Posterior cingulate gyrus (tissue), 11 donors: ENCODE results near the gene NGFR.
A peak's percentile ranks its signal among the peaks of the same experiment; 100 is the strongest.
"Not testable (repeated sequence)": the region's sequence is repeated elsewhere in the genome, so short reads cannot be mapped to it uniquely, and the experiment has no call there.

Experiments used
- DNase-seq, 10 donors: peaks; one replicate each; pipeline versions ENCODE4 v3.0.0 to v3.0.0-alpha.2; 2020 to 2021; ENCODE audit warnings: mixed read lengths in 3 of 10
- intact Hi-C: fragments of 100-400 bp; cut with DNase I; formaldehyde crosslinking; loops from one replicate; pipeline ENCODE4 v1.15.1; 2023

NGFR gene

DNA sequence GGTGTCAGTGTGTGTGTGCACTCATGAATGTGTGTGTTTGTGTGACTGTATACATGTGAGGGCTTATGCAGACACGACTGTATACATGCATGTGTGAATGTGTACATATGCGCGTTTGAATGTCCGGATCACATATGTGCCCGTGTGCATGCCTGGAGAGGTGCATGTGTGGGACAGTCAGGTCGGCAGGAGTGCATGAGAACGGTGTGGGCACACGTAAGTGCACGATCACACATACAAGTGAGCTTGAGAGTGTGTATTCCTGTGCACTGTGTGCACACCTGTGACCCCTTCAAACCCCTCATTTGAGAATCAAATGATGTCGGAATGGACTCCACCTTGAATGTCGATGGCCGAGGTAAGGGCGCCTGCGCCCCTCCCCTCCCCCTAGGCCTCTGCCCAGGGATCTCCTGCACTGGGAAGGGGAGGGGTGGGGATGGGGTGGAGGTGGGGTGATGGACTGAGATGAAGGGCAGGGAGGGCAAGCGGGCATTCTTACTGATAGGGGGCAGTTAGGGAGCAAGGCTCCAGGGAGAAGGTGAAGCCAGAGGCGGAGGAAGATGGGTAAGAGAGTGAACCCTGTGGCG is 601 bp upstream of the NGFR start:
- intact Hi-C loops, result loop anchor here (10.0 kb wide), 1 partner anchor 60 kb away; no protein-coding TSS in a partner anchor
- no peak for DNase-seq

- intact Hi-C loops, result loop anchor here (1.0 to 10.0 kb wide), 2 partner anchors 60 to 61 kb away; no protein-coding TSS in a partner anchor
- DNase-seq, result no peak
These were observed 719 bp downstream of the NGFR start for GRCh38 chr17:49495842-49496182.

- intact Hi-C loops, result loop anchor here (1.0 to 10.0 kb wide), 2 partner anchors 60 to 62 kb away; no protein-coding TSS in a partner anchor
- peak; percentile 32 to 96 (median 78) for DNase-seq
These were observed 1.2 kb downstream of the NGFR start for GRCh38 chr17:49496183-49496866.

DNA sequence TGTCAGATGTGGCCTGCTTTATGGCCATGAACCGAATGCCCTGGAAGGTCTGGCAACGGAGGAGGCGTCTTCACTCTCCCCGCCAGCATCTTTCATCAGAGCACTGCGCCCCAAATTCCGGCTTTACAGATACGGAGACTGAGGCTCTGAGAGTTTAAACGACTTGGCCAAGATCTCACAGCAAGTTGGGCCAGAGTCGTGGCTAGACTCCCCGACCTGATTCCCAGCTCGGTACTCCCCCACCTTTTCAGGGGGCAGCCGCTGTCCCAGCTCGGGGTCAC is 1.7 kb downstream of the NGFR start:
- intact Hi-C loops, result loop anchor here (1.0 to 10.0 kb wide), 2 partner anchors 59 to 62 kb away; no protein-coding TSS in a partner anchor
- DNase-seq, result no peak

DNA sequence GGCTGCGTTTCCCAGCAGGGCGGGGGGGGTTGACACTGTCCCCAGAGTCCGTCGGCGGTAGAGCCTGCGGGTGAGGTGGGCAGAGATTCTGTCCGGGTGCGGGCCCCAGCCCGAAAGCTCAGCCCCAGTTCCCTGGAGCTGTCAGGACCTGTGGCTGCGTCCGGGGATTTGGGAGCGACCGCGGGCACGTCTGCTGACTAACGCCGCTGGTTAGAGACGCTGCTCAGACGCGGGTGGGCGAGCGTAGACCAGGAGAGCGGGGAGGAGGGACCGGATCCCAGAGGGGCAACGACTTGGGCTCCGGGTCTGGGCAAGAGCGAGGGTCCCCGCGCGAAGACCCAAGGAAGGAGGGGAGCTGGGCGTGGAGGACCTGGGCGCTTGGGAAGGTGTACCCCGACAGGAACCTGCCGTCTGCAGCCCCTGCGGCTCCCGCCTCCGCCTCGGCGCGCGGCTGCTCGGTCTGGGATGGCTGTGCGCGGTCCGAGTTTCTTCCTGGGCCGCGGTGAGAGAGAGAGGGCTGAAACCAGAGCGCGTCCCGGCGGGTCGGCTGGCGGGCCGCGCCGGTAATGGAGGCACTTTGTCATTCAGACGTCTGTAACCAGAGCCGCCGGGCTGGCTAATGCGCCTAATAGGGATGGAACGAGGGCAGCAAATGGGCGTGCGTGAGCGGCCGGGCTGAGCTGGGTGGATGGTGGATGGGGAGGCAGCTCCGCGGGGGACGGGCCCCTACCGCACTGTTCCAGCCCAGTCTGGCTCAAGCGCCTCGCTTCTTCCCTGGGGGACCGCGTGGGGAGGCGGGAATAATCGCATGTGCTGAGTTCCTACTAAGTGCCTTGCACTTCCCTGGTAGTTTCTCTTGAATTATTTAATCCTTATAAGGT is 2.3 kb downstream of the NGFR start:
- intact Hi-C loops, result loop anchor here (10.0 kb wide), 1 partner anchor 63 kb away; no protein-coding TSS in a partner anchor
- peak in 1 of 10 donors; percentile 36 for DNase-seq

DNA sequence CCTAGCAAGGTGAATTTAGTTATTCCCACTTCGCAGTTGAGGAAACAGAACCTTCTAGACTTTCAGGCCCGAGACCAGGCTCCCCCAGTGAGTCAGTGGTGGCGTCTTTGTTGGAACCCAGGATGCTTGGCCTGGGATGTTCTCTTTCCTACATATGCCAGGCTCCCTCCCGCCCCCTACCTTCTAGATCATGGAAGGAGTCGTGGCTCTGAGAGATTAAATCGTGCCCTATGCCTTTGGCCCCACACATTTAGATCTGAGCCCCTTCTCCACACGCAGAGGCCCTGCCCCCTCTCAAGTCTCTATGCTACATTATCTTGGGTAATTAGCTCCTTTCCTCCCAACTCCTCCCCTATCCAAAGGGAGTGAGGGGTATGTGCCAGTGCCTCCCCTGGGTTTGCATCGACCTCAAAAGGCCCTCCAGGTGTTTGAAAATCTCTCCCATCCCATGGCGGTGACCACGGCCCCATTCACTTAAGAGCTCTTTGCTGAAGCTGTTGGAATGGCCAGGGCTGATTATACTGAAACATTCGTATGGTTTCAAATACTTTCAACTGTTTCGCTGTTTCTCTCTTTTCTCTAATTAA is 3.0 kb downstream of the NGFR start:
- intact Hi-C loops, result loop anchor here (10.0 kb wide), 1 partner anchor 63 kb away; no protein-coding TSS in a partner anchor
- peak in 1 of 10 donors; percentile 12 for DNase-seq

DNA sequence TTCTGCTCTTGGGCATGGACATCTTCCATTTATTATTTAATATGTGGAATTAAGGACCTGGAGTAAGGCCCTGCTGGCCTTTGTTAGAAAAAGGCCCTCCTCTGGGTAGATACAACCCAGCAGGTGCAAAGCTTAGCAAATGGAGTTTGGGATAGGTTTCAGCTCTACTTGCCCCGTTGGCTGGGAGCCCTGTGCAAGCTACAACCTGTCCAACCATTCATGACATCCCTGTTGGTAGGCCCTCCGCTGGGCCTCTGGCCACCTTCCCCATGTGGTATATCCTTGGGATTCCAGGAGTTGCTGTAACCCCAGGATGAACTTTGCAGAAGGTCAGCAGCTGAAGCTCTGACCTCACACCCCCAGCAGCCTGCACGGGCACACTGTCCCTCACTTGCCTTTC is 6.4 kb downstream of the NGFR start:
- intact Hi-C loops, result no loop called here
- peak in 1 of 10 donors; percentile 37 for DNase-seq

DNA sequence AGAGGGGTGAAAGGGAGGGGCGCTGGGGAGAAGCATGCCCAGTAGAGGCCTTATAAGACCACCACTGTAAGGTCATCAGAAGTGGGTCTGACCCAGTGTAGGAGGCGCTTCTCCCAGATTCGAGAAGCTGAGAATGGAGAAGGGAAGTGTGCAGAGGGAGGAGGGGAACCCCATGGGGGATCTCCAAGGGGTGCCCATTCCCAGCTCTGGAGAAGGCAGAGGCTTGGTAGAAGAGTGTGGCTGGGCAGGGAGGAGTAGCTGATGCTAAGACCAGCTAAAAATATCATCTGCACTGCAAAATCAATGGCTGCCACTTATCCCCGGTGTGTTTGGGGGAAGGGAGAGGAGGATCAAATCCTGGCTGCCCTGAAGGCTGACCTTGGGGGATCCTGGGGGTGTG is 7.2 kb downstream of the NGFR start:
- intact Hi-C loops, result no loop called here
- DNase-seq, result peak in 1 of 10 donors; percentile 21

DNA sequence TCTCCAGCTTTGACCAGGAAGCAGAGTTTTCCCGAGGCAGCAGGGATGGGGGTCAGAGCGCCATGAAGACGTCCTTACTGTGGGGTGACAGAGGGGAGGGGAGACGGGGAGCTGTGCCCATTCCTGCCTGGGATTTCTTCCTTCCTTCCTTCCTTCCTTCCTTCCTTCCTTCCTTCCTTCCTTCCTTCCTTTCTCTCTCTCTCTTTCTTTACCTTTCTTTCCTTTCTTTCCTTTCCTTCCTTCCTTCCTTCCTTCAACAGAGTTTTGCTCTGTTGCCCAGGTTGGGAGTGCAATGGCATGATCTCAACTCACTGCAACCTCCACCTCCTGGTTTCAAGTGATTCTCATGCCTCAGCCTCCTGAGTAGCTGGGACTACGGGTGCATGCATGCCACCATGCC is 7.6 kb downstream of the NGFR start:
- intact Hi-C loops, DNase-seq: not testable (repeated sequence)

GRCh38 chr17:49504369-49504768 is 9.3 kb downstream of the NGFR start:
- no peak for DNase-seq
- intact Hi-C loops, result no loop called here

- peak in 1 of 10 donors; percentile 13 for DNase-seq
- intact Hi-C loops, result no loop called here
These were observed 10.8 kb downstream of the NGFR start for GRCh38 chr17:49505854-49506253.

- peak in 1 of 10 donors; percentile 62 for DNase-seq
- intact Hi-C loops, result no loop called here
These were observed 11.2 kb downstream of the NGFR start for GRCh38 chr17:49506282-49506681.

DNA sequence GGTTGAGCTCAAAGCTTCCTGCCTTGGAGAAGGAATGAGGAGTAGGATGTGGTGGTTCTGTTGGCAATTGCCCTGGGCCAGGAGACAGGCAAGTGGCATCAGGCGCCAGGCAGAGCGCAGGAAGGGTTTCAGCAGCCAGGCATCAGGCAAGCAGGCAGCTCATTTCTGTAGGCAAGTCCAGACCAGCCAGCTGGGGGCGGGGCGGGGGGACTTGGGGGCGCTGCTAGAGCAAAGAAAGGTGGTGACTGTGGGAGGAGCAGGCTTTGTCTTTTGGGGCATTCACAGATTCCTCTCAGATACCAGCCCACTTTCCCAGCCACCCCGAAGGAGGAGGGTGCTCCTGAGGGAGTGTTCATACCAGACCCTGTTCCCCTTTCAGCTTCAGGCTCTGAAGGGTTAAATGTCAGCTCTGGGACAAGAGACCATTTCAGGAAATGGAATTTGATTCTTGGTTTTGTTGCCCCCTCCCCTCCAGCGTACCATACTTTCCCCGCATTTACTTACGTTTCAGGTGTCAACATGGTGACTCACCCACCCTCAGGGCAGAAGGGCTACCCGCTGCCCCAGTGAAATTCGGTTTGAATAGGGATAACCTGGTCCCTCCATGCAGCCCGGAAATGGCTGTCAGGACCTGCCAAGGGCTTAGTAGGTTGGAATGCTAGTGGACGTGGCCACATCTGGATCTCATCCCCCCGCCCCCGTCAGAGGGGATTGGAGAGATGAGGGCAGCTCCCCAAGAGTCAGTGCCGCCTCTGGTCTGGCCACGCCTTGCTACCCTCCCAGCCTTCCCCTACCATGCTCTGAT is 13.2 kb downstream of the NGFR start:
- DNase-seq, result peak in 2 of 10 donors; percentile 50 to 66
- intact Hi-C loops, result no loop called here

DNA sequence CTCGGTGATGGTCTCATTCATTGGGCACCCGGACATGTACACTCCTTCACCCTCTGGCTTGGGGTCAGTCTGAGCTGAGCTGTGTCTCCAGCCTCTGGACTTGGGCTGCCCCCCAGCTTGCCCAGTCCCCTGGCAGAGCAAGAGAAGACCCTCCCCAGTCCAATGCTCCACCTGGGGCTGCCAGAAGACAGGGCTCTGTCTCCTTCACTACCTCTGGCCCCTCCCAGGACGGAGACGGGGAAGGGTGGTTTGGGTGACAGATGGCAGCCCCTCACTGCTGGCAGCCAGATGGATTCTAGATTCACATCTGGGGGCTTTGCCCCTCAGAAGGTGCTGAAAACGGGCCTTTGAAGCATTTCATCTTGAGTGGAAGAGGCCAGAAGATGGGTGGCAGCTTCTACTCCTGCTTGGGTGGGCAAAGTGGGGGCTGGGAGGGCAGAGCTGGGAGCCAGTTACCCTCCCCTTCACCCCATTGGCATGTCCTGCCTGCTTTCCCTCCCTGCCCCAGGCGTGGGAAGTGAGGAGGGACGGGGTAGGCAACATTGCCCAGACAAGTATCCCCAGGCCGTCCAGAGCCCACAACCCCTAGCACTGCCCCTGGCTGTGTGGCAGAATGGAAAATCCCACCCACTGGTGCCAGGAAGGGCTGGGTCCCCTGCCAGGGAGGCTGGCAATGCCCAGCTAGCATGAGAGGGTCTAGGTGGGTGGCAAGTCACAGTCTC is 13.9 kb downstream of the NGFR start:
- DNase-seq, result peak in 2 of 10 donors; percentile 30 to 59
- intact Hi-C loops, result no loop called here

DNA sequence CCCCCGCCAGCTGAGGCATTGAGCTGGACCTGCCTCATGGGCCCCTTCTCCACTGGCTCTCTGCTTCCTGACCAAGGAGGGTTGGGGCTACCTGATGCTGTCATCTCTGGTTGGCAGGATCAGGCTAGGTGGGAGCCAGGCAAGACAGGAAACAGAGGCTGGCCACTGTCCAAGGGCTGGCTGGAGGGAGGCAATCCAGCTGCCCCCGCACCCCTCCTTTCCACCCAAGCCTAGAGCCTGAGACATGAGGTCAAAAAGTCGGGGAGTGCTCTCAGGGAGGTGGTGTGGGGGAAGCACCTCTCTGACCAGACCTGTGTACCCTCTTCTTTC is 14.5 kb downstream of the NGFR start:
- intact Hi-C loops, result no loop called here
- DNase-seq, result peak in 2 of 10 donors; percentile 14 to 49

DNA sequence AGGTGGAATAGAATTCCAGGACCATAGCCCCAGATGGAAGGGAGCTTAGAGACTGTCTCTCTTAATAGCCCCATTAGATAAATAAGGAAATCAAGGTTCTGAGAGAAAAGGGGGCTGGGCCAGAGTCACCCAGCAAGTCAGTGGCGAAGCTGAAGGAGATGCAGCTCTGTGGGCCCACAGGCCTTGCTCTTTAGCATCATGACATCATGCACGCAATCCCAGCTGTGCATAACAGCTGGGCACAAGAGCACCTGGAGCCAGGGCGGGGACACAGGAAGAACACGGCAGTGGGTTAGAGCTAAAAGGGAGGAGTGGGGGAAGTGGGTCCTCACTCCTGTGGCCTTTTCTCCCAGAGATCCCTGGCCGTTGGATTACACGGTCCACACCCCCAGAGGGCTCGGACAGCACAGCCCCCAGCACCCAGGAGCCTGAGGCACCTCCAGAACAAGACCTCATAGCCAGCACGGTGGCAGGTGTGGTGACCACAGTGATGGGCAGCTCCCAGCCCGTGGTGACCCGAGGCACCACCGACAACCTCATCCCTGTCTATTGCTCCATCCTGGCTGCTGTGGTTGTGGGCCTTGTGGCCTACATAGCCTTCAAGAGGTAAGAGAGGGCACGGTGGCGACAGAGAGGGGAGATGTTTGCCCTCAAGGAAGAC is 15.1 kb downstream of the NGFR start:
- intact Hi-C loops, result no loop called here

DNA sequence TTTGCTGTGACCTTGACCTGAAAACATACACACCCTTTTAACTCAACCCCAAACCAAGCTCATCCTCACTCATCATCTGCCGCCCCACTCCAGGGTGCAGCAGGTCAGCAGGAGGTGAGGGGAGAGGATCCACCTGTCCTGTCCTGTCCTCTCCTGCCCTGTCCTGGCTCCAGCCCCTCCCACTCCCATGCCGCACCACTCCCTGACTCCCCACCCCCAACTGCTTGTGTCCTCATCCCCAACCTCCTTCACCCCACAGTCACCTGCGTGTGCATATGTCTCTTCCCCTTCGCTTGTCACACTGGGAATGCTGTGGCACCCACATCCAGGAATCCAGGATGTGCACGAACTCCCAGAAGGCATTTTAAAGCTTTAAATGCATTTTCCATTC is 15.6 kb downstream of the NGFR start:
- DNase-seq, result peak in 3 of 10 donors; percentile 37 to 56 (median 51)
- intact Hi-C loops, result no loop called here

More for the DNA sequence above, 15.1 kb downstream of the NGFR start:
- DNase-seq, result peak in 3 of 10 donors; percentile 17 to 57 (median 52)

DNA sequence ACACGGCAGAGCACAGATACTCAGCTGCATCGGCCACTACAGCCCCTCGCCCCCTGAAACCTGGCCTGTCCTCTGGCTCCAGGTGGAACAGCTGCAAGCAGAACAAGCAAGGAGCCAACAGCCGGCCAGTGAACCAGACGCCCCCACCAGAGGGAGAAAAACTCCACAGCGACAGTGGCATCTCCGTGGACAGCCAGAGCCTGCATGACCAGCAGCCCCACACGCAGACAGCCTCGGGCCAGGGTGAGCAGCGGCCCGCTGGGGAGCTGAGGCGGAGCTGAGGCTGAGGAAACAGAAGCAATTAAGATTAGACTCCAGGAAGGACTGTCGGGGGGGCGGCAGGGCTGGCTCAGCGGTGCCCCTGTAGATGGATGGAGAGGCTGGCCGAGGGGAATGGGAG is 16.7 kb downstream of the NGFR start:
- DNase-seq, result peak in 3 of 10 donors; percentile 58 to 72 (median 62)
- intact Hi-C loops, result no loop called here
